Measurements from ENCODE around the gene RIMBP2.

Gene RIMBP2

GRCh38 chr12:130621696-130622298 is 94.3 kb downstream of the RIMBP2 start:
- Histone ChIP-seq H3K4me3 (ENCODE audit: low read length in 2 of 2) (no peak overlapping the region), H3K4me1 (ENCODE audit: control insufficient read depth in 2 of 2, insufficient read depth in 2 of 2, low read length in 2 of 2) (no peaks in the 10 kb centered on the region), H3K9me3 (ENCODE audit: control insufficient read depth in 2 of 2, low read length in 2 of 2) (peaks cover 0 to 2% of the 10 kb centered on the region in 2 donors), H3K36me3 (ENCODE audit: control insufficient read depth in 2 of 2, insufficient read depth in 2 of 2, low read length in 2 of 2) (no peaks in the 10 kb centered on the region), H3K27ac (ENCODE audit: low read depth in 2 of 2, low read length in 2 of 2) (no peak overlapping the region), H3K9ac (ENCODE audit: low read depth in 1 of 2, low read length in 2 of 2) (no peak overlapping the region), H3K27me3 (ENCODE audit: control insufficient read depth in 2 of 2, insufficient read depth in 2 of 2, low read length in 2 of 2) (no peaks in the 10 kb centered on the region)

- H3K36me3 ChIP-seq (ENCODE audit: control insufficient read depth in 2 of 2, insufficient read depth in 2 of 2, low read length in 2 of 2): no peaks in the 10 kb centered on the region
- H3K4me3 ChIP-seq (ENCODE audit: low read length in 2 of 2): no peak overlapping the region
- no peak overlapping the region for H3K27ac ChIP-seq (ENCODE audit: low read depth in 2 of 2, low read length in 2 of 2)
- H3K4me1 ChIP-seq (ENCODE audit: control insufficient read depth in 2 of 2, insufficient read depth in 2 of 2, low read length in 2 of 2): no peaks in the 10 kb centered on the region
- no peaks in the 10 kb centered on the region for H3K27me3 ChIP-seq (ENCODE audit: control insufficient read depth in 2 of 2, insufficient read depth in 2 of 2, low read length in 2 of 2)
- peaks cover 0 to 2% of the 10 kb centered on the region in 2 donors for H3K9me3 ChIP-seq (ENCODE audit: control insufficient read depth in 2 of 2, low read length in 2 of 2)
- no peak overlapping the region for H3K9ac ChIP-seq (ENCODE audit: low read depth in 1 of 2, low read length in 2 of 2)
Observed at GRCh38 chr12:130620756-130621155, 95.3 kb downstream of the RIMBP2 start.

DNA sequence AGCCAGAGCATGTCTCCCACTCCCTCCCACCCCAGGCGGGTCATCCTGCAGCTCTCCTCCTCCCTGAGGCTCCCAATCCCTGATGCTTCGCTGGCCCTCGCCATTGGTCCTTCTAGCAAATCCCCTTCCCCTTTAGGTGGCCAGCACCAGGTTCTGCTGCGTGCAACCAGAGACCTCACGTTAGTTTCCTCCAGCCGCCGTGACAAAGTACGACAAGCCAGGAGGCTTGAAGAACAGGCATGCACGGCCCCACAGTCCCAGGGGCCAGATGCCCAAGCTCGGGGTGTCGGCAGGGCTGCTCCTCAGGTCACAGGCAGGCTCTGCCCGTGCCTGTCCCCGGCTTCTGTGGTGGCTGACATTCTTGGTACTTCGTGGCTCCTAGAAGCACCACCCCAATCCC is 95.8 kb downstream of the RIMBP2 start:
- no peaks in the 10 kb centered on the region for H3K36me3 ChIP-seq (ENCODE audit: control insufficient read depth in 2 of 2, insufficient read depth in 2 of 2, low read length in 2 of 2)
- no peak overlapping the region for H3K9ac ChIP-seq (ENCODE audit: low read depth in 1 of 2, low read length in 2 of 2)
- no peaks in the 10 kb centered on the region for H3K4me1 ChIP-seq (ENCODE audit: control insufficient read depth in 2 of 2, insufficient read depth in 2 of 2, low read length in 2 of 2)
- no peak overlapping the region for H3K27ac ChIP-seq (ENCODE audit: low read depth in 2 of 2, low read length in 2 of 2)
- no peaks in the 10 kb centered on the region for H3K27me3 ChIP-seq (ENCODE audit: control insufficient read depth in 2 of 2, insufficient read depth in 2 of 2, low read length in 2 of 2)
- H3K9me3 ChIP-seq (ENCODE audit: control insufficient read depth in 2 of 2, low read length in 2 of 2): peaks cover 0 to 2% of the 10 kb centered on the region in 2 donors
- no peak overlapping the region for H3K4me3 ChIP-seq (ENCODE audit: low read length in 2 of 2)

DNA sequence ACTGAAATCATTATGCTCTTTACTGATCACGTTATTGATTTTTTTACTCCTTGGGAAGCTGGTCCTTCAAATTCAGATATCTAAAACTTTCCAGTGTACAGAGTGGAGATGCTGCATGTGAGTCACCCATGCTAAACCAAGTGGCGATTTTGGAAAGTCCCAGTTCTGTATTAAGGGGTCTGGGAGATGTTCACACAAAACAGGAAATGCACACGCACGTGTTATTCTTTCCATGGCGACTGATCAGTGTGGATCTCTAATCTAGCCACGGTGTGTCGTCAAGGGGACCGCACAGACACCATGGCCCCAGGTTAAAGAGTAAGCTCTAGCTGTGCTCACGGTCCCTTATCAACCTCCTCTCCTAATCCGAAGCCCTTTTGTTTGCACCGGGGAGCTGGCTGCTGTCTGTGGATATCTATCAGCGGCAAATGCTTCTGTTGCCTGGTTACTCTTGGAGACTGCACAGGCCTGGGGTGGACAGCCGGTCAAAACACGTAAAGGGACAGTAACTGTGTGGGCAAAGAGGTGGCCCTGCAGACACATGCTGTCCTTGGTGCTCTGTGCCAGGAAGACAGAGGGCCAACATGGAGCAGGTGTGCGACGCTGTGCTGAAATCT is 96.6 kb downstream of the RIMBP2 start:
- Histone ChIP-seq H3K27ac (ENCODE audit: low read depth in 2 of 2, low read length in 2 of 2) (no peak overlapping the region), H3K27me3 (ENCODE audit: control insufficient read depth in 2 of 2, insufficient read depth in 2 of 2, low read length in 2 of 2) (no peaks in the 10 kb centered on the region), H3K9ac (ENCODE audit: low read depth in 1 of 2, low read length in 2 of 2) (no peak overlapping the region), H3K4me1 (ENCODE audit: control insufficient read depth in 2 of 2, insufficient read depth in 2 of 2, low read length in 2 of 2) (no peaks in the 10 kb centered on the region), H3K9me3 (ENCODE audit: control insufficient read depth in 2 of 2, low read length in 2 of 2) (peaks cover 0 to 2% of the 10 kb centered on the region in 2 donors), H3K4me3 (ENCODE audit: low read length in 2 of 2) (no peak overlapping the region), H3K36me3 (ENCODE audit: control insufficient read depth in 2 of 2, insufficient read depth in 2 of 2, low read length in 2 of 2) (no peaks in the 10 kb centered on the region)

DNA sequence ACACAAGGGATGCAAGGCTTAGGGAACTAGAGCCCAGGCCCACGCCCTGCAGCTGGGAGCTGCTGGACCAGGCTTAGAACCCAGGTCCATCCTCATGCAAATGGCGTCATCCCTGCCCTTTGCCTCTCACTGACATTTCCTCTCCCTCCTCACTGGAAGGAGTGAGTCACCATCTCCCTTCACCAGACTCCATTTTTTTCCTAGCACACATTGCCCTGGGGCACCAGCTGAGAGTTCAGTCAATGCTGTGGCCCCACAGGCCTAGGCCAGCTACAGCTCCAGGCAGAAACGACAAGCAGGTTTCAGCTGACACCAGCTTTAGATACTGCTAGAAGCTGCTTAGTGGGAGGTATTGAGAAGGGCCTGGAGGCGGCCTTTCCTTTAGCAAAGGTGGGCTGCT is 98.9 kb downstream of the RIMBP2 start:
- Histone ChIP-seq H3K4me1 (ENCODE audit: control insufficient read depth in 2 of 2, insufficient read depth in 2 of 2, low read length in 2 of 2) (no peaks in the 10 kb centered on the region), H3K27me3 (ENCODE audit: control insufficient read depth in 2 of 2, insufficient read depth in 2 of 2, low read length in 2 of 2) (no peaks in the 10 kb centered on the region), H3K9ac (ENCODE audit: low read depth in 1 of 2, low read length in 2 of 2) (no peak overlapping the region), H3K4me3 (ENCODE audit: low read length in 2 of 2) (no peak overlapping the region), H3K9me3 (ENCODE audit: control insufficient read depth in 2 of 2, low read length in 2 of 2) (no peaks in the 10 kb centered on the region), H3K27ac (ENCODE audit: low read depth in 2 of 2, low read length in 2 of 2) (no peak overlapping the region), H3K36me3 (ENCODE audit: control insufficient read depth in 2 of 2, insufficient read depth in 2 of 2, low read length in 2 of 2) (no peaks in the 10 kb centered on the region)

- Histone ChIP-seq H3K36me3 (ENCODE audit: control insufficient read depth in 2 of 2, insufficient read depth in 2 of 2, low read length in 2 of 2) (no peaks in the 10 kb centered on the region), H3K27ac (ENCODE audit: low read depth in 2 of 2, low read length in 2 of 2) (no peak overlapping the region), H3K9me3 (ENCODE audit: control insufficient read depth in 2 of 2, low read length in 2 of 2) (no peaks in the 10 kb centered on the region), H3K4me1 (ENCODE audit: control insufficient read depth in 2 of 2, insufficient read depth in 2 of 2, low read length in 2 of 2) (no peaks in the 10 kb centered on the region), H3K9ac (ENCODE audit: low read depth in 1 of 2, low read length in 2 of 2) (no peak overlapping the region), H3K27me3 (ENCODE audit: control insufficient read depth in 2 of 2, insufficient read depth in 2 of 2, low read length in 2 of 2) (no peaks in the 10 kb centered on the region), H3K4me3 (ENCODE audit: low read length in 2 of 2) (no peak overlapping the region)
Observed at GRCh38 chr12:130615861-130616345, 100.2 kb downstream of the RIMBP2 start.

GRCh38 chr12:130614530-130614905 is 101.6 kb downstream of the RIMBP2 start:
- Histone ChIP-seq H3K27ac (ENCODE audit: low read depth in 2 of 2, low read length in 2 of 2) (no peak overlapping the region), H3K4me3 (ENCODE audit: low read length in 2 of 2) (no peak overlapping the region), H3K36me3 (ENCODE audit: control insufficient read depth in 2 of 2, insufficient read depth in 2 of 2, low read length in 2 of 2) (no peaks in the 10 kb centered on the region), H3K4me1 (ENCODE audit: control insufficient read depth in 2 of 2, insufficient read depth in 2 of 2, low read length in 2 of 2) (no peaks in the 10 kb centered on the region), H3K9me3 (ENCODE audit: control insufficient read depth in 2 of 2, low read length in 2 of 2) (no peaks in the 10 kb centered on the region), H3K9ac (ENCODE audit: low read depth in 1 of 2, low read length in 2 of 2) (no peak overlapping the region), H3K27me3 (ENCODE audit: control insufficient read depth in 2 of 2, insufficient read depth in 2 of 2, low read length in 2 of 2) (no peaks in the 10 kb centered on the region)

- Histone ChIP-seq H3K36me3 (ENCODE audit: control insufficient read depth in 2 of 2, insufficient read depth in 2 of 2, low read length in 2 of 2) (no peaks in the 10 kb centered on the region), H3K27me3 (ENCODE audit: control insufficient read depth in 2 of 2, insufficient read depth in 2 of 2, low read length in 2 of 2) (no peaks in the 10 kb centered on the region), H3K9me3 (ENCODE audit: control insufficient read depth in 2 of 2, low read length in 2 of 2) (no peaks in the 10 kb centered on the region), H3K4me1 (ENCODE audit: control insufficient read depth in 2 of 2, insufficient read depth in 2 of 2, low read length in 2 of 2) (no peaks in the 10 kb centered on the region), H3K4me3 (ENCODE audit: low read length in 2 of 2) (no peak overlapping the region), H3K9ac (ENCODE audit: low read depth in 1 of 2, low read length in 2 of 2) (no peak overlapping the region), H3K27ac (ENCODE audit: low read depth in 2 of 2, low read length in 2 of 2) (no peak overlapping the region)
Observed at GRCh38 chr12:130613831-130614529, 102.1 kb downstream of the RIMBP2 start.

DNA sequence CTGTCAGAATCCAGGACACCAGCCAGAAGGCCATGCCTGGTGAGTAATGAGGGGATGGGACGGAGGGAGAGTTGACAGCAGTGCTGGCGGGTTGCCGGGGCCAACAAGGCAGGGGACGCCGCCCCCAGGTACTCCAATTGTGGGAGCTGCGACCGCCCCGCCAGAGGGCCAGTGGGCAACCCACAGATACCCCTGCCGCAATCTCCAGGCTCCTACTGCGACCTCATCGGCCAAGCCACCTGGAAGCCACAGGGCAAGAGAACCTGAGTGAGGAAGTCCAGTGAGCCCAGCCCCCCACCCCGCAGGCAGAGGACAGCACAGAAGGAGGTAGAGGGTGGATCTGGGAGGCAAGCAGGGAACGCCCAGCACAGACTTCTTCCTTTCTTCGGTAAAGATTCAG is 103.0 kb downstream of the RIMBP2 start:
- Histone ChIP-seq H3K9ac (ENCODE audit: low read depth in 1 of 2, low read length in 2 of 2) (no peak overlapping the region), H3K4me3 (ENCODE audit: low read length in 2 of 2) (no peak overlapping the region)

More for the DNA sequence above, 103.0 kb downstream of the RIMBP2 start:
- no peak overlapping the region for H3K27ac ChIP-seq (ENCODE audit: low read depth in 2 of 2, low read length in 2 of 2)
- H3K27me3 ChIP-seq (ENCODE audit: control insufficient read depth in 2 of 2, insufficient read depth in 2 of 2, low read length in 2 of 2): no peaks in the 10 kb centered on the region
- H3K4me1 ChIP-seq (ENCODE audit: control insufficient read depth in 2 of 2, insufficient read depth in 2 of 2, low read length in 2 of 2): no peaks in the 10 kb centered on the region
- no peaks in the 10 kb centered on the region for H3K36me3 ChIP-seq (ENCODE audit: control insufficient read depth in 2 of 2, insufficient read depth in 2 of 2, low read length in 2 of 2)
- H3K9me3 ChIP-seq (ENCODE audit: control insufficient read depth in 2 of 2, low read length in 2 of 2): no peaks in the 10 kb centered on the region
